Germinal center (tissue), 1 donor: ENCODE data around the gene PGGHG.
"Not testable (repeated sequence)": the region's sequence is repeated elsewhere in the genome, so short reads cannot be mapped to it uniquely, and the experiment has no call there.

ENCODE experiments used
- DNase-seq: peaks from one replicate; pipeline ENCODE4 v3.0.0; 2012; ENCODE audit warnings: mixed read lengths, low spot score

Gene PGGHG

GRCh38 chr11:288478-289397 lies at the start of gene PGGHG:
Gene PGGHG (plus strand): TSS chr11:289126. CDS start chr11:289817, 691 bp downstream.
- peak; percentile 76 for DNase-seq

- DNase-seq, result no peak
Observed at GRCh38 chr11:240315-240714, 48.6 kb upstream of the PGGHG start.

DNA sequence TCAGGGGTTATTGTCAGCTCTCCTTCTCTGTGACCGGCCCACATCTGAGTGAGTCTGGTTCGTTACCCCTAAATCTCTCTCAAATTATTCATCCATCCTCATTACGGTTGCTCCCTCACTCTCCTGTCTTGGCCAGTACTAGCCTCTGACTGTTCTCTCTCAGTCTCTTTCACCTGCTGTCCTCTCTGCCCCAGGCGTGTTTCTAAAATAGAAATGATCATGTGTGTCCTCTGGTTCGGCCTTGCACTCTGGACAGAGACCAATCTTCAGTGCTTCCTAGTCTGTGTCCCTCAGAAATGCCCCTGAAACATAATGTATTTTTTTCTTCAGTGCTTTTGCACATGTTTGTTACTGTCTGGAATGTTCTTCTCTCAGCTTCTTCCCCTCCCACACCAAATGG lies 47.3 kb upstream of the PGGHG start:
- DNase-seq, result no peak

DNA sequence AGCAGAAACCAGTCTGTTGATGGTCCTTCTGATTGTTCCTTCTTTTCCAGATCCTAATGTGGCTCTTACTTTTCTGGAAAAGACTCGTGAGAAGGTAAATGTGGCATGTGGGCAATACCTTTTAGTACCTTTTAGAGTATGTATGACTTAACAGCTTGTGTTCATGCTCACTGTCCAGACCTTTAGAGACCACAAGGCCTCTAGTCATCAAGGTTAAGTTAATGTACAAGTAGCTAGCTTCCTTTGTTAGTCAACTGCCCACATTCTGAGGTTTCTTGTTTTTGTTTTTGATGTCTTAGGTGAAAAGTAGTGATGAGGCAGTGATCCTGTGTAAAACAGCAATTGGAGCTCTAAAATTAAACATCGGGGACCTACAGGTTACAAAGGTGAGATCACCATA lies 44.5 kb upstream of the PGGHG start:
- no peak for DNase-seq

- no peak for DNase-seq
Observed at GRCh38 chr11:249062-249461, 39.9 kb upstream of the PGGHG start.

DNA sequence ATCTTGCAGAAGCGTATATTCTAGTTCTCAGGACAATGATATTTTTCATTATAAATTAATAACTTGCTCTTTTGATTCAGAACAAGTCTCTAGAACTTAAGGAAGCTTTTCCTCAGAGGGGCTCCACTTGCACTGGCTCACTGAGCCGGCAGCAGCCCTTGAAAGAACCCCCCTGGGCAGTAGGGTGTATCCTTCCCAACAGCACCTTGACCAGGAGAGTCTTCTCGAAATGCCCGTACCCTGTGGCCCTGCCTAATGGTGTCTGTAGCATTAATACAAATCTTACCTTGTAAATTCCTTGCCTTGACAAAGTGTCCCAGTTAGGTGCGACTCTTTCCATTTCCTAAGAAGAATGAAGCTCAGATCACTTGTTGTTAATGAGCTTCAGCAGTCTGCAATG lies 38.7 kb upstream of the PGGHG start:
- no peak for DNase-seq

- peak; percentile 31 for DNase-seq
Observed at GRCh38 chr11:250740-251299, 38.1 kb upstream of the PGGHG start.

GRCh38 chr11:251550-251949 lies 37.4 kb upstream of the PGGHG start:
- DNase-seq, result no peak

- DNase-seq, result no peak
Observed at GRCh38 chr11:252666-253065, 36.3 kb upstream of the PGGHG start.

DNA sequence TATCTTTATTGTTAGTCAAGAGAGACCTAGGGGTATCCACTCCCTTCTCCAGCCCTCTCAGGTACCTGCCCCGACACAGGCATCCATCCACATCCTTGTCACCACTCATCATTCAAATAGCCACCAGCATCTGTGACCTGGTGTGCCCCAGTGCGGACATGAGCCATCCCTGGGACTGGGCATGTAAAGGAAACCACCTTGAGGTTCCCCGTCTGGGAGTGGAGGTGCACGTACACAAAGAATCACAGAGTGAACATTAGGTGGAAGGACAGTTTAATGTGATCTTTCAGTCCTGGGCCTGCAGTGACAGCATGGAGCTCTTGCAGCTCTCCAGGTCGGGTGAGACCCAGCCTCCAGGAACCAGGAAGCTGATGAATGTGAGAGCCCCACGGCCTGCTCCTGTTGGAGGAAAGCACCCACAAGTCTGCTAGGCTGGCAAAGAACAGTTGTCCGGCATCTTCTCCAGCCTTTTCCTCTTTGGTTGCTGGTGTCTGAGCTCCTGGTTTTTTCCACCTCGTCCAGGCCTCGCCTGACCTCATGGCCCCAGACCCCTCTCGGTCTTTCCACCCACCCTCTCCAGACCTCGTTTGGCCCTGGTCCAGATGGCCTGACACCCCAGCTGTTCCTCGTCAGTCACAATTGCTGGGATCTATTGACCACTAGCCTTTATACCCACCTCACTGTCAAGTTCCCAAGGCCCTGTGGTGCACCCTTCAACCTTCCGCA lies 35.6 kb upstream of the PGGHG start:
- DNase-seq, result no peak

- no peak for DNase-seq
Observed at GRCh38 chr11:253886-254270, 35.0 kb upstream of the PGGHG start.

GRCh38 chr11:255176-255575 lies 33.8 kb upstream of the PGGHG start:
- DNase-seq, result no peak

GRCh38 chr11:255816-256215 lies 33.1 kb upstream of the PGGHG start:
- no peak for DNase-seq

GRCh38 chr11:256952-257737 lies 31.8 kb upstream of the PGGHG start:
- no peak for DNase-seq

- no peak for DNase-seq
Observed at GRCh38 chr11:257766-258493, 31.0 kb upstream of the PGGHG start.

DNA sequence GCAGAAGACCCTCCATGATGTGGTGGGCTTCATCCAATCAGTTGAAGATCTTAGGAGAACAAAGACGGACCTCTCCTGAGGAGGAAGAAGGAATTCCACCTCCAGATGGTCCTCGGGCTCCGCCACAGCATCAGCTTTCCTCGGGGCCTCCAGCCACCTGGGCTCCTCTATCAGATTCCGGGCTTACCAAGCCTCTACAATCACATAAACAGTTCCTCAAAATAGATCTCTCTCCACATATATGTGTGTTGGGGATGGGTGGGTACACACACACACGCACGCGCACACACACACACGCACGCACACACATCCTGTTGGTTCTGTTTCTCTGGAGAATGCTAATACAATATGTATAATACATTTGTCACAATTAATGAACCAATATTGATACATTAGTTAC lies 29.5 kb upstream of the PGGHG start:
- DNase-seq, result no peak

DNA sequence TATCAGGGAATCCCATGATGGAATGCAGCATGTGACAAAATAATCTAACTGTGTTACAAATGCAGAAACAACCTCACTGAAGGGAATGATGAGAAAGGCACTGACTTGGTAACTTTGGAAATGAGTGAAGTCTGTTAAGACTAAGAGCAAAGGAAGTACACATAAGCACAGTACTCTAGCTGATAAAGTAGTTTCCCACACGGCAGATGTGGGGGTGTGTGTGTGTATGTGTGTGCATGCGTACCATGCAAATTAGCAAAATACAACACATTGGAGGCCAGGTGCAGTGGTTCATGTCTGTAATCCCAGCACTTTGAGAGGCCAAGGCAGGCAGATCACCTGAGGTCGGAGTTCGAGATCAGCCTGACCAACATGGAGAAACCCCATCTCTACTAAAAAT lies 27.3 kb upstream of the PGGHG start:
- no peak for DNase-seq

DNA sequence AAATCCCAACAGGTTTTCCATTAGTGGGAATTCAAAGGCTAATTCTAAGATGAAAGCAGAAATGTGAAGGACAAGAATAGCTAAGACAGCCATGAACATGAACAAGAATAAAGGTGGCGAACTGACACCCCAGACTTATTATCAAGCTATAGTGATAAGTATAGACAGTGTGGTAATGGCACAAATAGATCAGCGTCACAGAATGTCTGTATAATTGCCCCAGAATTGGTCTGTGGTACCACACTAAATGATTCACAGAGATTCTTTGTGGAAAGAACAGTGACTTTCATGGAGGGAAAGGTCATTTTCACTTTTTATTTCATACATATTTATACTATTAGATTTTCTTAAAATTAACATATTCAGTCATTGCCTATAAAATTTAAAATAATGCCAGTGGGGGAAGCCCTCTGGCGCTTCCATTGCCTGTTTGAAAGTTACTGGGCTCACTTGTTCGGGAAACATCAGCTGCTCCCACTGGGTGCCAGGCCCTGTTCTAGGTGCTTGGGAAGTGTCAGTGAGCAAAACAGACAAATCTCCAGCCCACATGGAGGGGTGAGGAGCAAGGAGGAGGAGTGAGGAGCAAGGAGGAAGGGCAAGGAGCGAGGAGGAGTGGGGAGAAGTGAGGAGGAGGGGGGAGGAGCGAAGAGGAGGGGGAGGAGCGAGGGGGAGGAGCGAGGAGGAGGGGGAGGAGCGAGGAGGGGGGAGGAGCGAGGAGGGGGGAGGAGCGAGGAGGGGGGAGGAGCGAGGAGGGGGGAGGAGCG lies 22.1 kb upstream of the PGGHG start:
- DNase-seq, result no peak

DNA sequence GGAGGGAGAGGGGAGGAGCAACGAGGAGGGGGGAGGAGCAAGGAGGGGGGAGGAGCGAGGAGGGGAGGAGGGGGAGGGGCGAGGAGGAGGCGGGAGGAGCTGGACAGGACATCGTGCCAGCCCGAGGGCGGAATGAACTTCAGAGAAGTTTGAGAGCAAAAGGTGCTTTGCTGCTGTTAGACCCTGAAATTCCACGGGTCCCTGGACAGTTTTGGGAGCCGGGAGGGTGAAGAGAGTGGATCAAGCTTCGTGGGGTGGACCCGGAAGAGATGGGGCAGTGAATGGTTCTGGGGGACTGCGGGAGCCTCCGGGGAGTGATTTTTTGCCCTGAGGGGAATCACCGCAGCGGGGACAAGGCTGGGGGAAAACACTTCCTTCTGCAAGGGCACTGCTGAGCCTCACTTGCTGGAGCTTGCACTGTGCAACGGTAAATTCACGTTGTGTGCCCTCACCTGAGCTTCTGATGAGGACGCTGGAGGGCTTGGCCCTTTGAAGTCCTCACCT lies 21.4 kb upstream of the PGGHG start:
- DNase-seq, result peak; percentile 47

GRCh38 chr11:268716-269145 lies 20.2 kb upstream of the PGGHG start:
- not testable (repeated sequence) for DNase-seq
